GM12872 (cell line): ENCODE results near the gene FOXO3.

Source experiments
- TF ChIP-seq, protein P1 (sequence below): IDR thresholded peaks from 3 replicates; pipeline ENCODE4 v1.5.1; 2011; ENCODE audit warnings: low read depth, mild to moderate bottlenecking, low read length, moderate library complexity; ENCODE audit not compliant: insufficient read depth

Gene FOXO3

DNA sequence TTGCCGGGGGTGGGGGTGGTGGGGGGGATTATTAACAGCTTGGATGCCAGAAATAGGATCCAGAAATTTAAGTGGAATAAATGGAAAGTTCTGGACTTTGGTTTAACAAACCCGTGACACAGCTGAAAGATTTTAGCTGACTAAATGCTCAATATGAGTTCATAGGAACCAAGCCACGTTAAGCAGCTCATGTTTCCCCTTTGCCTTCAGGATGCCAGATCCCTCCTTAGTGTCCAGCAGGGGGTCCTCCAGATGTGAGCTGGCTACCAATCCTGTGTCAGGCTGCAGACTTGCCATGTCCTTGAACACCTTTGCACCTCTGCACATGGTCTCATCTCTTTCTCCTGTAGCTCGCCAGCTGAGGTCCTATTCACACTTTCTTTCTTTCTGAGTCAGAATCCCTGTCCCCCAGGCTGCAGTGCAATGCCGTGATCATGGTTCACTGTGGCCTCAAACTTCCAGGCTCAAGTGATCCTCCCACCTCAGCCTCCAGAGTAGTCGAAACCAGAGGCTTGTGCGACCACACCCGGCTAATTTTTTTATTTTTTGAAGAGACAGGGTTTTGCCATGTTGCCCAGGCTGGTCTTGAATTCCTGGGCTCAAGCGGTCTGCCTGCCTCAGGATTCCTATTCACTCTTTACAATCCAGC lies 154.2 kb downstream of the FOXO3 start:
- TF ChIP-seq, protein P1, sequence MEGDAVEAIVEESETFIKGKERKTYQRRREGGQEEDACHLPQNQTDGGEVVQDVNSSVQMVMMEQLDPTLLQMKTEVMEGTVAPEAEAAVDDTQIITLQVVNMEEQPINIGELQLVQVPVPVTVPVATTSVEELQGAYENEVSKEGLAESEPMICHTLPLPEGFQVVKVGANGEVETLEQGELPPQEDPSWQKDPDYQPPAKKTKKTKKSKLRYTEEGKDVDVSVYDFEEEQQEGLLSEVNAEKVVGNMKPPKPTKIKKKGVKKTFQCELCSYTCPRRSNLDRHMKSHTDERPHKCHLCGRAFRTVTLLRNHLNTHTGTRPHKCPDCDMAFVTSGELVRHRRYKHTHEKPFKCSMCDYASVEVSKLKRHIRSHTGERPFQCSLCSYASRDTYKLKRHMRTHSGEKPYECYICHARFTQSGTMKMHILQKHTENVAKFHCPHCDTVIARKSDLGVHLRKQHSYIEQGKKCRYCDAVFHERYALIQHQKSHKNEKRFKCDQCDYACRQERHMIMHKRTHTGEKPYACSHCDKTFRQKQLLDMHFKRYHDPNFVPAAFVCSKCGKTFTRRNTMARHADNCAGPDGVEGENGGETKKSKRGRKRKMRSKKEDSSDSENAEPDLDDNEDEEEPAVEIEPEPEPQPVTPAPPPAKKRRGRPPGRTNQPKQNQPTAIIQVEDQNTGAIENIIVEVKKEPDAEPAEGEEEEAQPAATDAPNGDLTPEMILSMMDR, result no peak

DNA sequence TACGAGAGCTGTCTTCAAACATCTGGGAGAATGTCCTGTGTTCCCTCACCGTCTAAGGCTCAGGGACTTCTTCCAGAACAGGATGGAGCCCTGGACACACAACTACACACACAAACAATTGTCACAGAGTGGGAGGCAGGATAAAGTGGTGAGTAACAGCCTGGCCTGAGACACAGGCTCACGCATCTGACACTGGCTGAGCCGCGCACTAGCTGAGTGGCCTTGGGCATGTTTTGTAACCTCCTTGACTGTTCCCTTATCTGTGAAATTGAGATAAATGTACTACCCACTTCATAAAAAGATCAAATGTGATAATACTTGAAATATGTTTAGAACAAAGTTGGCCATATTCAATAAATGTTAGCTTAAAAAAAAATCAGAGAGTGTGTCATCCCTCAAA lies 155.1 kb downstream of the FOXO3 start:
- TF ChIP-seq, protein P1, result no peak

DNA sequence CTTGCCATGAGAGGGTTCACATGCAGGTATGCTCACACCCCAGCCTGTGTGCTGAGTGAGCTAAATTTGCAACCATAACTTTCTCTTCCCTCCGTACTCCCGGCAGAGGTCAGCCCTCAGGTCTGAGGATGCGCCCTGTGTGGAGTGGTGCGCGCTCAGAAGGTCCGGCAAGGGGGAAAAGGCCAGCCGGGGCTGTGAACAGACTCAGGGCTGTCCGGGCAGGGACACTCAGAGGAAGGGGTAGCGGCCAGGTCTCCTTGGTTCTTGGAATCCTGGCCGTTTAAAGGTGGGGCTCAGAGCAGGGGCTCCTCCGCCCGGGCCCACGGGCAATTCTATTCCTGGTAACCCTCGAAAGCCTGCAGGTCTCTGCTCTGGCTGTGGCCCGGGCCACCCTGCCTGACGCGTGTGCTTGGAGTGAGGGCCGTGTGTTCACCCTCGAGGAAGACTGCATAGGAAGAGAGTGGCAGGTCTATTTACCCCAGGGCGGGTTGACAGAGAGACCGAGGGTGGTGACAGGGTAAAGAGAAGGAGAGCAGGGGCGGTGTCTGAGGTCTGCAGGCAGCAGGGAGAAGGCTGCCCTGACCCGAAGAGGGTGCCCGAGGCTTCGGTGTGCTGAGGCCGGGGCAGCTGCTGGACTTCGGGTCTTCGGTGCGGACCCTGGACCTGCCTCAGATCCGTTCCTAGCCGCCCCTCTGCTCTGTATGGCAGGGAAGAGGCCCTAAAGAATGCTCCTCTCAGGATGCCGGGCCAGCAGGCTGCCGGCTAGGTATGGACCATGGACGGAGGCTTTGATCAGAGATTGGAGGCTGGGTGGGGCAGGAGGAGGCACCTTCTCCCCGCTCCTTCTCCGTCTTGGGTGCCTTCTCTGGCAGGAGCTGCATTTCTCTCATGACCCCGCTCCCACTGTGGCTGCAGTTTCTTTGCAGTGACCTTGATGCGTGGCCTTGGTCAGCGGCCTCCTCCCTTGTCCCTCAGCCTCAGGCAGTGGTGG lies 156.4 kb downstream of the FOXO3 start:
- TF ChIP-seq, protein P1, result no peak

DNA sequence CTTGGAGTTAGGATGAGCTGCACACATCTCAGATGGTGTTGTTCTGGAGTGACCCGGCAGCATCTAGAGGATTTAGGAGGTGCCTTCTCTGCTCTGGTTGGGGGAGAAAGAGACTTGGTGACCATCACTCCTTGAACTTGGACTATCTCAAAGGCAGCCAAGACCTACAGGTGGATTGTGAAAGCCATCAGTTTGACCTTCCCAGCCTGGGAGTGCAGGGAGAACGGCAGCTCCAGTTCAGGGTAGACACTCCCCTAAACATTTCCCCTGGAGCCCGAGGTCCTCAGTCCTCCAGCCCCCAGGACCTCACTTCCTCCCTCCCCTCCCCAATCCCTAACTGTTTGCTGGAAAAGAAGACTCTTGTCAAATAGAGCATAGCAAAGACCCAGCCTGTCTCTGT lies 158.8 kb downstream of the FOXO3 start:
- TF ChIP-seq, protein P1, result no peak

DNA sequence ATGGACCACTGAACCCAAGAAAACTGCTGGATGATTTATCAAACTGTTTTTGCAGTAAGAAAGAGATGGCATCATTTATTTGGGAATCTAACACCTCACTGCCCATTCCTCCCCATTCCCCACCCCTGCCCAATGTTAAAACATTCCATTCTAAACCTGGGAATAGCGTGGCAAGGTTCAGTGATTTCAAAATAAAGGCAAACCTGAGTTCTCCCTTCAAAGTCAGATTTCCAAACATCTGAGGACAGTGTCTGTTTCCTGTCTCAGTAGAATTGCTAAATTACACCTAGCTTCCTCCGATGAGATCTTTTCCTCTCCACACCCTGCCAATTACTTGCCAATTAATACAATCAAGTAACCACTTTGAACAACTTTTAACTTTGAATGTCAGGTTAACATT lies 160.1 kb downstream of the FOXO3 start:
- TF ChIP-seq, protein P1, result no peak

DNA sequence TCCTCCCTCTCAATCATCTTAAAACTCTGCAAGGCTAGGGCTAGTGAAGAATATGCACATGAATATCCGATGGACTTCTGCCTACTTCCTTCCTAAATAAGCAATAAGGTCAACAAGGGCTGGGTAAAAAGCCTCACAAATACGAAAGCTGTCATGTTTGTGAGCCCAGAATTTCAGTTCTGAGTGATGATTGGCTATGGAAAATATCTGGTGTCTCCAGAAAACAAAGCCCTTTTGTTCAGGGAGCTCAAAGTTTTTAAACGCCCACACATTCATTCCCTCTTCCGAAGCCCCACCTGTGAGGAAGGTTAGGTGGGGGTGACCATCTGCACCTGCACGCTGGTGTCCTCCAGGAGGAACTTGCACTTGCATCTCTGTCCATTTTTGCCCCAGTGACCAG lies 160.6 kb downstream of the FOXO3 start:
- TF ChIP-seq, protein P1, result no peak

DNA sequence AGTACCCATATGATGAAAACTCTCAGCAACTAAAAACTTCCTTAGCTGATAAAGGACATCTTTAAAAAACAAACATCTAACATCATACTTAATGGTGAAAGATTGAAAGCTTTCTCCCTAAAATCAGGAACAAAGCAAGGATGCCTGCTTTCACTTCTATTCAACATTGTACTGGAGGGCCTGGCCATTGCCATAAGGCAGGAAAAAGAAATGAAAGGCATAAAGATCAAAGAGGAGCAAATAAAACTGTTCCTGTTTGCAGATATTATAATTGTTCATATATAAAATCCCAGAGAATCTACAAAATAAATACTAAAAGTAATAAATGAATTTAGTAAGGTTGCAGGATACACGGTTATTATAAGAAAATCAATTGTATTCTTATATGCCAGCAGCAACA lies 162.9 kb downstream of the FOXO3 start:
- TF ChIP-seq, protein P1, result no peak
